ENCODE data around the gene SNRNP70.
"Not testable (repeated sequence)": the region's sequence is repeated elsewhere in the genome, so short reads cannot be mapped to it uniquely, and the experiment has no call there.

The SNRNP70 gene

GRCh38 chr19:49056101-49056901 is 28.9 kb upstream of the SNRNP70 start:
- no peak for DNase-seq (ENCODE audit: low read depth, low spot score)
- POLR2A ChIA-PET = interaction anchor here (0.6 to 1.6 kb wide), 5 partner anchors 9 to 64 kb away, joined by 4 to 5 read pairs (median 4); partner anchors contain the start of genes GYS1 and RUVBL2
- TF ChIP-seq CTCF (IDR thresholded peaks at IDR 0.05; ENCODE audit: insufficient read depth, low read length, missing control alignments) = peak; percentile 46
- CTCF ChIA-PET = interaction anchor here (0.7 to 4.4 kb wide), 10 partner anchors 9 to 170 kb away, joined by 3 to 26 read pairs (median 4); partner anchors contain the start of genes GYS1, KCNA7 and RUVBL2
- H3K4me3 ChIP-seq (ENCODE audit: low read depth, low read length) = peak overlapping the region; percentile 66

- POLR2A ChIA-PET = interaction anchor here (0.9 to 1.6 kb wide), 7 partner anchors 9 to 65 kb away, joined by 3 to 7 read pairs (median 4); partner anchors contain the start of genes GYS1 and RUVBL2
- H3K4me3 ChIP-seq (ENCODE audit: low read depth, low read length) = peak overlapping the region; percentile 66
- CTCF ChIA-PET = interaction anchor here (0.7 to 5.0 kb wide), 11 partner anchors 8 to 151 kb away, joined by 3 to 46 read pairs (median 5); partner anchors contain the start of genes GYS1, KCNA7 and RUVBL2
- DNase-seq (ENCODE audit: low read depth, low spot score) = not testable (repeated sequence)
Measured at GRCh38 chr19:49056902-49057596, 28.2 kb upstream of the SNRNP70 start.

- ChIA-PET CTCF (interaction anchor here (1.0 to 5.0 kb wide), 7 partner anchors 11 to 65 kb away, joined by 3 to 46 read pairs (median 5); partner anchors contain the start of genes GYS1, KCNA7 and RUVBL2), POLR2A (interaction anchor here (0.9 to 1.3 kb wide), 3 partner anchors 39 to 66 kb away, joined by 3 to 7 read pairs (median 6); no protein-coding TSS in a partner anchor)
- no peak for DNase-seq (ENCODE audit: low read depth, low spot score)
- no peak for TF ChIP-seq CTCF (IDR thresholded peaks at IDR 0.05; ENCODE audit: insufficient read depth, low read length, missing control alignments)
- peak within 1 kb of the TSS; percentile 66 for H3K4me3 ChIP-seq (ENCODE audit: low read depth, low read length)
Measured at GRCh38 chr19:49057636-49058234, 27.5 kb upstream of the SNRNP70 start, which contains the start of gene CGB7. Gene CGB7 (minus strand): TSS chr19:49057749. CDS start chr19:49055375, 2,374 bp downstream.

- no peak for DNase-seq (ENCODE audit: low read depth, low spot score)
- POLR2A ChIA-PET = interaction anchor here (1.3 kb wide), 1 partner anchor 67 kb away, joined by 6 read pairs; no protein-coding TSS in a partner anchor
- TF ChIP-seq CTCF (IDR thresholded peaks at IDR 0.05; ENCODE audit: insufficient read depth, low read length, missing control alignments) = no peak
- CTCF ChIA-PET = interaction anchor here (1.0 to 5.0 kb wide), 7 partner anchors 10 to 66 kb away, joined by 3 to 46 read pairs (median 5); partner anchors contain the start of genes GYS1 and RUVBL2
- no peak overlapping the region for H3K4me3 ChIP-seq (ENCODE audit: low read depth, low read length)
Measured at GRCh38 chr19:49058562-49058961, 26.7 kb upstream of the SNRNP70 start.

GRCh38 chr19:49059053-49059452 is 26.2 kb upstream of the SNRNP70 start:
- TF ChIP-seq CTCF (IDR thresholded peaks at IDR 0.05; ENCODE audit: insufficient read depth, low read length, missing control alignments) = no peak
- POLR2A ChIA-PET = no interaction called here
- CTCF ChIA-PET = interaction anchor here (0.9 to 5.0 kb wide), 4 partner anchors 15 to 66 kb away, joined by 3 to 46 read pairs (median 22); partner anchors contain the start of genes GYS1 and RUVBL2
- H3K4me3 ChIP-seq (ENCODE audit: low read depth, low read length) = no peak overlapping the region
- no peak for DNase-seq (ENCODE audit: low read depth, low spot score)

- ChIA-PET POLR2A (no interaction called here), CTCF (interaction anchor here (1.1 to 5.0 kb wide), 6 partner anchors 9 to 85 kb away, joined by 3 to 46 read pairs (median 9); partner anchors contain the start of genes GYS1 and RUVBL2)
- no peak for DNase-seq (ENCODE audit: low read depth, low spot score)
- no peak for TF ChIP-seq CTCF (IDR thresholded peaks at IDR 0.05; ENCODE audit: insufficient read depth, low read length, missing control alignments)
- H3K4me3 ChIP-seq (ENCODE audit: low read depth, low read length) = no peak overlapping the region
Measured at GRCh38 chr19:49061000-49061399, 24.3 kb upstream of the SNRNP70 start.
